HepG2 (cell line): Measurements from ENCODE around the gene ERC1. TPM values are rescaled to one million over a fixed set of nuclear protein-coding genes. Genes with fewer than 3 reads are reported as not detected.

Experiments used
- ATAC-seq: fragments of 200-7000 bp; cut with Tn5 transposase; 3 replicates; pipeline ENCODE4 v1.9.1; 2020; ENCODE audit warnings: mild to moderate bottlenecking, moderate library complexity
- BruUV-seq: library from RNA; stranded (reverse); fragments of 400-500 nt; replicated peaks from 2 replicates; lab custom pipeline; 2021; lab: Mats Ljungman, UMichigan
- CTCF ChIA-PET: fragments of 300-600 bp; formaldehyde crosslinking; extraction: SDS; loops from one replicate; lab custom pipeline; 2021; ENCODE audit warnings: low total read pairs, inconsistent platforms, low intra/inter-chr PET ratio; lab: Yijun Ruan, JAX
- POLR2A ChIA-PET: fragments of 350-600 bp; sonication (Branson Sonifier 250); formaldehyde crosslinking; loops from one replicate; lab custom pipeline; 2020; ENCODE audit warnings: antibody characterized with exemption, inconsistent platforms; lab: Yijun Ruan, JAX
- DNase-seq: peaks from one replicate; pipeline ENCODE4 v3.0.0-alpha.2; 2015; ENCODE audit warnings: low spot score
- FAIRE-seq: peaks from 3 replicates; lab custom pipeline; 2011; peaks lifted over from hg19 to GRCh38; lab: Jason Lieb, UNC
- H2AFZ ChIP-seq: one replicate; pipeline ENCODE4 v1.6.1; 2011; ENCODE audit warnings: low read length, inconsistent platforms
- H3K27ac ChIP-seq: fragments of 300-600 bp; 3 replicates; pipeline ENCODE4 v1.8.0; 2011; ENCODE audit warnings: mixed run types, mild to moderate bottlenecking, mixed read lengths, low read length, inconsistent platforms; ENCODE audit not compliant: insufficient read depth; ENCODE audit errors: extremely low read length
- H3K27me3 ChIP-seq, 2 experiments: fragments of 200-600 bp in 1 of 2; 2 replicates in 1 of 2; 3 replicates in 1 of 2; pipeline versions ENCODE4 v1.6.0 to v1.8.0; 2011; ENCODE audit warnings: low read length in 2 of 2, mild to moderate bottlenecking in 2 of 2, moderate library complexity in 2 of 2, inconsistent platforms in 1 of 2; ENCODE audit not compliant: insufficient read depth in 2 of 2, control insufficient read depth in 1 of 2
- H3K36me3 ChIP-seq, 2 experiments: fragments of 200-600 bp in 1 of 2; replicated peaks in 1 of 2; 2 replicates in 1 of 2; 3 replicates in 1 of 2; pipeline versions ENCODE4 v1.5.1 to v1.8.0; 2011; ENCODE audit warnings: low read length in 2 of 2, inconsistent platforms in 1 of 2; ENCODE audit not compliant: insufficient read depth in 2 of 2, control insufficient read depth in 1 of 2
- H3K4me1 ChIP-seq: 2 replicates; pipeline ENCODE4 v1.5.1; 2012; ENCODE audit warnings: low read length, inconsistent platforms; ENCODE audit not compliant: insufficient read depth
- H3K4me2 ChIP-seq: 2 replicates; pipeline ENCODE4 v1.6.0; 2011; ENCODE audit warnings: low read depth, low read length, inconsistent platforms
- H3K4me3 ChIP-seq, 3 experiments: fragments of 200-600 bp in 1 of 3; sonication (generic), shearing (Covaris generic) in 1 of 3; replicated peaks in 1 of 3; 2 replicates each; pipeline ENCODE4 v1.5.1; 2011 to 2016; ENCODE audit warnings: low read length in 3 of 3, inconsistent platforms in 2 of 3, low read depth in 2 of 3, mild to moderate bottlenecking in 2 of 3, control low read depth in 1 of 3, mixed read lengths in 1 of 3; ENCODE audit not compliant: insufficient read depth in 1 of 3
- H3K79me2 ChIP-seq: one replicate; pipeline ENCODE4 v1.6.1; 2011; ENCODE audit warnings: low read length, inconsistent platforms; ENCODE audit not compliant: insufficient read depth
- H3K9ac ChIP-seq: 2 replicates; pipeline ENCODE4 v1.6.0; 2011; ENCODE audit warnings: mild to moderate bottlenecking, low read depth, low read length, inconsistent platforms; ENCODE audit not compliant: insufficient read depth
- H3K9me3 ChIP-seq: 2 replicates; pipeline ENCODE4 v1.5.1; 2012; ENCODE audit warnings: mild to moderate bottlenecking, low read length
- H4K20me1 ChIP-seq: 2 replicates; pipeline ENCODE4 v1.6.0; 2011; ENCODE audit warnings: inconsistent platforms, mild to moderate bottlenecking, low read length, moderate library complexity; ENCODE audit not compliant: insufficient read depth
- ATF7 ChIP-seq, 2 experiments: fragments of 450-650 bp in 1 of 2; sonication (generic) in 1 of 2; formaldehyde crosslinking in 1 of 2; IDR thresholded peaks; 2 replicates each; pipeline versions ENCODE4 v1.4.0 to v1.6.1; 2016 to 2020; ENCODE audit warnings: antibody characterized with exemption in 1 of 2, mild to moderate bottlenecking in 1 of 2, missing genetic modification reagents in 1 of 2
- POGZ ChIP-seq: sonication (generic); formaldehyde crosslinking; IDR thresholded peaks from 2 replicates; pipeline ENCODE4 v1.4.0; 2020; ENCODE audit warnings: mild to moderate bottlenecking, missing genetic modification reagents
- WGBS: methylation state at CpG from one replicate; pipeline ENCODE4 v1.1.6; 2017; ENCODE audit warnings: low lambda C conversion rate; 5-methylcytosine and 5-hydroxymethylcytosine counted together
- in situ Hi-C: cut with HindIII; loops from 2 replicates; pipeline ENCODE4 v1.10.0; 2017; ENCODE audit warnings: low pct_unique_long_range_greater_than_20kb; ENCODE audit not compliant: extremely low pct_ligation_motif_present
- intact Hi-C: fragments of 100-400 bp; cut with micrococcal nuclease; formaldehyde crosslinking; loops from one replicate; pipeline ENCODE4 v1.10.0; 2022; ENCODE audit not compliant: unreplicated experiment
- polyA plus RNA-seq, 8 experiments: library from polyadenylated mRNA; depleted of rRNA in 3 of 8; stranded (reverse) in 7 of 8; unstranded in 1 of 8; fragments of >200 nt; fragmentation: Illumina TruSeq in 4 of 8; extraction: Trizol in 4 of 8; gene quantifications; 2 replicates each; pipeline versions ENCODE4 v1.2.1 to v1.2.3, GENCODE V29; 2011 to 2016; ENCODE audit warnings: low read depth in 4 of 8, missing spikeins in 1 of 8, mixed read lengths in 1 of 8; ENCODE audit not compliant: insufficient read depth in 1 of 8
- total RNA-seq, 5 experiments: library from RNA; depleted of rRNA; stranded (reverse); fragments of >200 nt; fragmentation: Illumina TruSeq; extraction: Trizol; gene quantifications; 2 replicates each; pipeline ENCODE4 v1.2.3, GENCODE V29; 2016; ENCODE audit warnings: low read depth in 1 of 5
- TF ChIP-seq, protein P1 (sequence below): sonication (generic); formaldehyde crosslinking; IDR thresholded peaks from 2 replicates; pipeline ENCODE4 v1.4.0; 2020; ENCODE audit warnings: missing genetic modification reagents, borderline replicate concordance

The ERC1 gene
- total and polyA plus RNA-seq, 2 of the 13 experiments (the other 11 are each of a cell fraction or from before 2014, with no cell fraction given): 6.1 to 12.4 TPM

DNA sequence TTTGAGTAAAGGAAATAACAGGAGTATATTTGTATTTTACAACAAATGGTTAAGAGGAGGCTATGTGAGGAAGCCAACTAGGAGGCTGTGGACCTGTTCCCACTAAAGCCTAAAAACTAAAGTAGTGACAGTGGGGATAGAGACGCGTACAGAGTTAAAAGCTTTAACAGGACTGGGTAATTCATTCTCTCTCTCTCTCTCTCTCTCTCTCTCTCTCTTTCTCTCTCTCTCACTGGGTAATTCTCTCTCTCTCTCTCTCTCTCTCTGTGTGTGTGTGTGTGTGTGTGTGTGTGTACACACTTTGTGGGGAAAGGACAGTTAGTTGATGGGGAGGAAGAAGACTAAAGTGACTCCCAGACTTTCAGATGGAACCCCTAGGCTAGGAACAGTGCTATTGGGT lies 16.3 kb downstream of the ERC1 start:
- H3K9me3 ChIP-seq: no peaks in the 10 kb centered on the region
- no peak overlapping the region for H3K4me3 ChIP-seq
- no peaks in the 10 kb centered on the region; the same call in 1 of the 2 replicates for H4K20me1 ChIP-seq
- BruUV-seq: no TSS peak
- peaks cover 30% of the 10 kb centered on the region for H3K79me2 ChIP-seq
- intact Hi-C loops (no loop called here), in situ Hi-C loops (no loop called here)
- no peak overlapping the region for H3K4me2 ChIP-seq
- peaks cover 23% of the 10 kb centered on the region for H3K4me1 ChIP-seq
- FAIRE-seq: no peak
- no peak overlapping the region for H3K9ac ChIP-seq
- TF ChIP-seq, protein P1, sequence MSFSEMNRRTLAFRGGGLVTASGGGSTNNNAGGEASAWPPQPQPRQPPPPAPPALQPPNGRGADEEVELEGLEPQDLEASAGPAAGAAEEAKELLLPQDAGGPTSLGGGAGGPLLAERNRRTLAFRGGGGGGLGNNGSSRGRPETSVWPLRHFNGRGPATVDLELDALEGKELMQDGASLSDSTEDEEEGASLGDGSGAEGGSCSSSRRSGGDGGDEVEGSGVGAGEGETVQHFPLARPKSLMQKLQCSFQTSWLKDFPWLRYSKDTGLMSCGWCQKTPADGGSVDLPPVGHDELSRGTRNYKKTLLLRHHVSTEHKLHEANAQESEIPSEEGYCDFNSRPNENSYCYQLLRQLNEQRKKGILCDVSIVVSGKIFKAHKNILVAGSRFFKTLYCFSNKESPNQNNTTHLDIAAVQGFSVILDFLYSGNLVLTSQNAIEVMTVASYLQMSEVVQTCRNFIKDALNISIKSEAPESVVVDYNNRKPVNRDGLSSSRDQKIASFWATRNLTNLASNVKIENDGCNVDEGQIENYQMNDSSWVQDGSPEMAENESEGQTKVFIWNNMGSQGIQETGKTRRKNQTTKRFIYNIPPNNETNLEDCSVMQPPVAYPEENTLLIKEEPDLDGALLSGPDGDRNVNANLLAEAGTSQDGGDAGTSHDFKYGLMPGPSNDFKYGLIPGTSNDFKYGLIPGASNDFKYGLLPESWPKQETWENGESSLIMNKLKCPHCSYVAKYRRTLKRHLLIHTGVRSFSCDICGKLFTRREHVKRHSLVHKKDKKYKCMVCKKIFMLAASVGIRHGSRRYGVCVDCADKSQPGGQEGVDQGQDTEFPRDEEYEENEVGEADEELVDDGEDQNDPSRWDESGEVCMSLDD (CRISPR knock-in tag): no peak
- no peaks in the 10 kb centered on the region for H3K36me3 ChIP-seq
- no peak for DNase-seq
- H2AFZ ChIP-seq: no peak overlapping the region
- H3K27me3 ChIP-seq: no peaks in the 10 kb centered on the region
- H3K27ac ChIP-seq: no peak overlapping the region
- no peak for ATAC-seq
- ChIA-PET CTCF (no interaction called here), POLR2A (no interaction called here)
- WGBS: 99% methylated on average over 2 of the region's 2 CpGs

DNA sequence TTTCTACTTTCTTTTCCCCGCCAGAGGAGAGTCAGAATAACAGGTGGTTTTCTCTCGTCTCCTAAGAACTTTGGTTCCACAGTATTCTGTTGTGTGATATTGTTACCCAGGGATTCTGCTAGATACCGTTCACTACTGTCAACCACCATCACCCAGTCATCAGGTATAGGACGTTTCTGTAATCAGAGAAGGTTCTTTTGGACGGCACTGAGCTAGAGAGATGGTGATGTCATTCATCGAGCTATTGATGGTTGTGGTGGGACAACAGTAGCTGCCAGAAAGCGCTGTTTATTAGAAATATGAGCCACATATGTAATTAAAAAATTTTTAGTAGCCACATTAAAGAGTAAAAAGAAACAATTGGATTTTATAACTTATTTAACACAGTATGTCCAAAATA lies 17.0 kb downstream of the ERC1 start:
- no peaks in the 10 kb centered on the region for H3K9me3 ChIP-seq
- H3K79me2 ChIP-seq: peaks cover 25% of the 10 kb centered on the region
- POLR2A ChIA-PET: no interaction called here
- no peak for TF ChIP-seq POGZ (CRISPR knock-in tag)
- peak; percentile 18; the same call in 1 of the 2 replicates for TF ChIP-seq ATF7 (IDR thresholded peaks at IDR 0.05)
- TF ChIP-seq ATF7 (CRISPR knock-in tag; IDR thresholded peaks at IDR 0.05): no peak
- FAIRE-seq: no peak
- no peaks in the 10 kb centered on the region for H3K27me3 ChIP-seq
- CTCF ChIA-PET: no interaction called here
- no peaks in the 10 kb centered on the region; the same call in 1 of the 2 replicates for H4K20me1 ChIP-seq
- in situ Hi-C loops: no loop called here
- no peak overlapping the region for H3K27ac ChIP-seq
- no peak overlapping the region for H3K4me2 ChIP-seq
- no peak overlapping the region for H3K4me3 ChIP-seq
- H3K36me3 ChIP-seq: no peaks in the 10 kb centered on the region
- H3K9ac ChIP-seq: no peak overlapping the region
- no TSS peak for BruUV-seq
- no peak for DNase-seq
- intact Hi-C loops: no loop called here
- no peak overlapping the region for H2AFZ ChIP-seq
- H3K4me1 ChIP-seq: peaks cover 20% of the 10 kb centered on the region
- WGBS: 97% methylated on average over 7 of the region's 7 CpGs
- ATAC-seq: no peak
